Thoracic aorta (tissue), 2 donors: ENCODE results near the gene PCNX2. TPM values are rescaled to one million over a fixed set of nuclear protein-coding genes. Genes with fewer than 3 reads are reported as not detected.

Experiments used
- ATAC-seq: fragments of 150-250 bp; one replicate; pipeline ENCODE4 v1.8.0; 2017; ENCODE audit warnings: low read depth; ENCODE audit not compliant: insufficient number of reproducible peaks, low FRiP score
- DNase-seq: peaks from one replicate; pipeline ENCODE4 v3.0.0-alpha.2; 2020; ENCODE audit warnings: low spot score
- H3K27ac ChIP-seq, 2 donors: fragments of 200-600 bp; sonication (generic); 1 replicate in 1 of 2; 2 replicates in 1 of 2; pipeline ENCODE4 v1.5.1; 2016; ENCODE audit warnings: mild to moderate bottlenecking in 2 of 2, moderate library complexity in 2 of 2
- H3K27me3 ChIP-seq: fragments of 200-600 bp; sonication (generic); replicated peaks from 2 replicates; pipeline ENCODE4 v1.6.0; 2016; ENCODE audit warnings: mild to moderate bottlenecking; ENCODE audit not compliant: insufficient read depth
- H3K36me3 ChIP-seq: fragments of 200-600 bp; sonication (generic); one replicate; pipeline ENCODE4 v1.5.1; 2016
- H3K4me1 ChIP-seq, 2 donors: fragments of 200-600 bp; sonication (generic); 1 replicate in 1 of 2; 2 replicates in 1 of 2; pipeline versions ENCODE4 v1.5.1 to v1.6.0; 2016; ENCODE audit warnings: low read depth in 2 of 2, mild to moderate bottlenecking in 1 of 2; ENCODE audit not compliant: control insufficient read depth in 1 of 2
- H3K4me3 ChIP-seq: fragments of 200-600 bp; sonication (generic); 2 replicates; pipeline ENCODE4 v1.5.1; 2016; ENCODE audit warnings: mild to moderate bottlenecking
- H3K9me3 ChIP-seq: fragments of 200-600 bp; sonication (generic); 2 replicates; pipeline ENCODE4 v1.5.1; 2016
- total RNA-seq, 2 donors: library from RNA; depleted of rRNA; stranded (reverse); fragments of >200 nt; gene quantifications; one replicate each; pipeline versions ENCODE4 v1.1.0 to v1.2.3, GENCODE V29; 2016
- TF ChIP-seq, protein P1 (sequence below): fragments of 200-600 bp; sonication (generic); IDR thresholded peaks from one replicate; pipeline ENCODE4 v1.5.1; 2019; ENCODE audit warnings: antibody characterized with exemption

Gene PCNX2
- total RNA-seq, 2 donors from 2014 or later: 13.6 to 14.8 TPM

DNA sequence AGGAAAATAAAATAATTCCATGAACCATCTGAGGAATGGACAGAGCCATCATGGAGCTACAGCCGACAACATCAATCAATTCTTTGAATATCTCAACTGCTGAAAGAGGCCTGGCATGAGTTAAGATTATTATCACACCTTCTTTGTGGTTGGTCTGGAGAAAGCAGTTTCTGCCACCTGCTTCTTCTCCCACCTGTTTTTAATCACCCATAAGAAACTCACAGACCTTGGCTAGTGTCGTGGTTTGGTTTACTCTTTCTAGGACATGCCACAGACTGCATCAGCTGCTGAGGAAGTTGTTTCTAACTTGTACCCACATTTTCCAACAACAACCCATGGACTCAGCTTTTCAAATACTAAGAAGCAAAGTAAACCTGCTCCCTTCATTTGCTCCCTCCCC, 279.6 kb downstream of the PCNX2 start:
- Histone ChIP-seq H3K27me3 (no peaks in the 10 kb centered on the region), H3K4me1 (no peaks in the 10 kb centered on the region), H3K4me3 (no peak overlapping the region), H3K36me3 (no peaks in the 10 kb centered on the region), H3K27ac (no peak overlapping the region), H3K9me3 (no peaks in the 10 kb centered on the region)
- TF ChIP-seq, protein P1, sequence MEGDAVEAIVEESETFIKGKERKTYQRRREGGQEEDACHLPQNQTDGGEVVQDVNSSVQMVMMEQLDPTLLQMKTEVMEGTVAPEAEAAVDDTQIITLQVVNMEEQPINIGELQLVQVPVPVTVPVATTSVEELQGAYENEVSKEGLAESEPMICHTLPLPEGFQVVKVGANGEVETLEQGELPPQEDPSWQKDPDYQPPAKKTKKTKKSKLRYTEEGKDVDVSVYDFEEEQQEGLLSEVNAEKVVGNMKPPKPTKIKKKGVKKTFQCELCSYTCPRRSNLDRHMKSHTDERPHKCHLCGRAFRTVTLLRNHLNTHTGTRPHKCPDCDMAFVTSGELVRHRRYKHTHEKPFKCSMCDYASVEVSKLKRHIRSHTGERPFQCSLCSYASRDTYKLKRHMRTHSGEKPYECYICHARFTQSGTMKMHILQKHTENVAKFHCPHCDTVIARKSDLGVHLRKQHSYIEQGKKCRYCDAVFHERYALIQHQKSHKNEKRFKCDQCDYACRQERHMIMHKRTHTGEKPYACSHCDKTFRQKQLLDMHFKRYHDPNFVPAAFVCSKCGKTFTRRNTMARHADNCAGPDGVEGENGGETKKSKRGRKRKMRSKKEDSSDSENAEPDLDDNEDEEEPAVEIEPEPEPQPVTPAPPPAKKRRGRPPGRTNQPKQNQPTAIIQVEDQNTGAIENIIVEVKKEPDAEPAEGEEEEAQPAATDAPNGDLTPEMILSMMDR: no peak
- ATAC-seq (no peak), DNase-seq (no peak)

DNA sequence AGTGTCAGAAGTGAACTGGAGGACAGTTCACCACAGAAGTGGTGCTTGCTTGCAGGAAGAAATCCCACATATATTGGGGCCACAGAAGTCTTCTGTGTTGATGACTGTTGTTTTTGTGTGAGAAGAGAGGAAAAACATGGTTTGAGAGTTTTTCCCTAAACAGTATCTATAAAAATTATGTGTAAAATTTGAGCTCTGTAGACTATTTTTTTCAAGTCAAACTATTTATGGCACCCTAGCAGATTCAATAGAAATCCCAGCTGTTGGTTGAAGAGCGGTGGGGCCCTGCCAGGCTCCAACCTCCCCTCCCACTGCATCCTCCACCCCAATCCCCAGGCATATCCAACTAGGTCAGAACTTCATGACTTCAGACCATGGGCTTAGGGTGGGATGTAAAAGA, 283.5 kb downstream of the PCNX2 start:
- Histone ChIP-seq H3K27ac (no peak overlapping the region), H3K27me3 (no peaks in the 10 kb centered on the region)
- no peak for ATAC-seq

DNA sequence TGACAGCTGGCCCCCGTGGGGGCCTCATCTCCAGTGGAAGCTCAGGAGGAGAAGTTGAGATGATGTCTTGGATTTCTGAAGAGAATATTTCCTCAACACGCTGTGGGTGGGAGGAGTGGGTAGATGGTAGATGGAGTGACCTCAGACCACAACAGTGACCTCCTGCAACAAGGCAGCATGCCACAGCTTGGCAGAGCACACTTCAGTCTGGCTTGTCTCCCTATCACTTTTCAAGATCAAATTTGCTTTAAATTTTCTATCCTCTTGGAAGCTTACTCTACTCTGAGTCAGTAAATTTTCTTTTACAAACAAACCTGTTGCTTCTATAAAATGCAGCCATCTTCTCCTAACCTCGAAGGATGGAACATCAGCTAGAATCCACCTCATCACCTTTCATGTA, 285.4 kb downstream of the PCNX2 start:
- Histone ChIP-seq H3K27me3 (no peaks in the 10 kb centered on the region), H3K4me3 (no peak overlapping the region), H3K4me1 (no peaks in the 10 kb centered on the region), H3K27ac (no peak overlapping the region), H3K36me3 (no peaks in the 10 kb centered on the region), H3K9me3 (no peaks in the 10 kb centered on the region)
- TF ChIP-seq, protein P1: no peak
- DNase-seq (no peak), ATAC-seq (no peak)

More for the DNA sequence above, 283.5 kb downstream of the PCNX2 start:
- Histone ChIP-seq H3K36me3 (no peaks in the 10 kb centered on the region), H3K9me3 (no peaks in the 10 kb centered on the region), H3K4me1 (no peaks in the 10 kb centered on the region), H3K4me3 (no peak overlapping the region)
- no peak for DNase-seq
- TF ChIP-seq, protein P1: no peak

DNA sequence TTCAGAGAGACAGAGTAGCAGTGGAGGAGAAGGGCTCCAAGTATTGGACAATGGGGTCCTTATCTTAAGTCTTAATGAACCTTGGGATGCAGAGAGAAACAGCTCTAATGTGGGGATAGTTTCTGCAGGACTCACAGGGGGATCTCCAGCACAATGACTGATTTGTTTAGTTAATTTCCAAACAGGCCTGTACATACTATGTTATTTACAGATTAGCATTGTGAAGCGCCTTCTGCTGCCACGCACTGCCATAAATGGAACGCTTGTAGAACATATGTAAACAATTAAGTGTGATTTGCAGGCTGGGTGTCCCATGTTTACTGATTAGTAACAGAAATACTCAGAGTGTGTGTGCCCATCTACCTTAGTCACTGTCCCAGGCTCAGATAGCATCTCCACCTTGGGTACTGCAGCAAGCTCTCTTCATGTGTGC, 289.0 kb downstream of the PCNX2 start:
- H3K27me3 ChIP-seq: no peaks in the 10 kb centered on the region
- no peaks in the 10 kb centered on the region for H3K4me1 ChIP-seq
- no peaks in the 10 kb centered on the region for H3K9me3 ChIP-seq
- DNase-seq: no peak
- H3K4me3 ChIP-seq: no peak overlapping the region
- no peak overlapping the region for H3K27ac ChIP-seq
- TF ChIP-seq, protein P1: no peak
- no peak for ATAC-seq
- H3K36me3 ChIP-seq: no peaks in the 10 kb centered on the region

DNA sequence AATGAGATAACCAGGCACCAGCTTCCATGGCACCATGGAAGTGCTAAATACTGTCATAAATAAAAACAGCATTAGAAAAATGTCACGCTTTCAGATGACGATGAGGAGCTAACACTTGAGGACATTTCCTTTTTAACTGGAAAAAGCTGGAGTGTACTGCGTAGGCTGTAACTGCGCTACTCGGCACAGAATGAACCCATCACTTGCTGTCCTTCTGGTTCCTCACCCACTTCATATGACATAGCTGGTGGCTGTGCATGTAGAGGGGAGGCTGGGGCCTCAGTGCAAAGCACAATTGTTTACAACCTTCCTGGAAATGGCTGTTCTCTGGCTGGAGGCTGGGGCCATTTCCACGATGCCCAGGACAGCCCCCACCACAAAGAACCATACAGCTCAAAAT, 289.4 kb downstream of the PCNX2 start:
- no peak overlapping the region for H3K27ac ChIP-seq
- no peaks in the 10 kb centered on the region for H3K4me1 ChIP-seq
- no peak for ATAC-seq

More for the DNA sequence above, 289.4 kb downstream of the PCNX2 start:
- no peak overlapping the region for H3K4me3 ChIP-seq
- TF ChIP-seq, protein P1: no peak
- H3K9me3 ChIP-seq: no peaks in the 10 kb centered on the region
- DNase-seq: no peak
- no peaks in the 10 kb centered on the region for H3K27me3 ChIP-seq
- H3K36me3 ChIP-seq: no peaks in the 10 kb centered on the region
